B cell (primary cell): Measurements from ENCODE around the gene LANCL1. TPM values are rescaled to one million over a fixed set of nuclear protein-coding genes. Genes with fewer than 3 reads are reported as not detected.

Experiments used
- ATAC-seq: fragments of 200-7000 bp; cut with Tn5 transposase; one replicate; pipeline ENCODE4 v1.10.0; 2021; ENCODE audit warnings: low read depth, mild to moderate bottlenecking, moderate number of reproducible peaks, moderate library complexity
- CTCF ChIA-PET: fragments of 350-600 bp; sonication (Branson Sonifier 250); formaldehyde crosslinking; loops from one replicate; lab custom pipeline; 2021; ENCODE audit warnings: antibody characterized with exemption, inconsistent platforms; lab: Charles Lee
- POLR2A ChIA-PET: fragments of 350-600 bp; sonication (Branson Sonifier 250); formaldehyde crosslinking; loops from one replicate; lab custom pipeline; 2021; ENCODE audit warnings: antibody characterized with exemption; lab: Charles Lee
- DNase-seq: peaks from one replicate; pipeline ENCODE4 v3.0.0; 2013
- H2AFZ ChIP-seq: 2 replicates; pipeline ENCODE4 v1.6.1; 2012; ENCODE audit warnings: mild to moderate bottlenecking, low read depth, low read length; ENCODE audit not compliant: insufficient read depth, poor library complexity, severe bottlenecking
- H3K27ac ChIP-seq, 2 donors: 1 replicate in 1 of 2; 2 replicates in 1 of 2; pipeline ENCODE4 v1.5.1; 2012 to 2013; ENCODE audit warnings: low read length in 2 of 2, mild to moderate bottlenecking in 2 of 2, moderate library complexity in 1 of 2
- H3K27me3 ChIP-seq, 4 experiments: fragments of 200-600 bp in 1 of 4; sonication (generic) in 1 of 4; replicated peaks in 1 of 4; 1 replicate in 2 of 4; 2 replicates in 2 of 4; pipeline versions ENCODE4 v1.6.1 to v1.7.0; 2013 to 2016; ENCODE audit warnings: low read length in 3 of 4, mild to moderate bottlenecking in 2 of 4, mixed read lengths in 1 of 4, moderate library complexity in 1 of 4; ENCODE audit not compliant: insufficient read depth in 4 of 4, control insufficient read depth in 3 of 4; ENCODE audit errors: control extremely low read depth in 1 of 4
- H3K36me3 ChIP-seq, 2 experiments: replicated peaks in 1 of 2; 1 replicate in 1 of 2; 2 replicates in 1 of 2; pipeline versions ENCODE4 v1.6.1 to v1.7.1; 2013; ENCODE audit warnings: low read length in 1 of 2; ENCODE audit not compliant: insufficient read depth in 2 of 2, control insufficient read depth in 1 of 2; ENCODE audit errors: control extremely low read depth in 1 of 2, extremely low read depth in 1 of 2
- H3K4me1 ChIP-seq, 2 donors: fragments of 200-600 bp in 1 of 2; sonication (generic) in 1 of 2; 1 replicate in 1 of 2; 2 replicates in 1 of 2; pipeline versions ENCODE4 v1.5.1 to v1.6.1; 2013 to 2017; ENCODE audit warnings: low read length in 2 of 2; ENCODE audit not compliant: control insufficient read depth in 2 of 2, insufficient read depth in 2 of 2
- H3K4me2 ChIP-seq: replicated peaks from 2 replicates; pipeline ENCODE3; 2012; ENCODE audit warnings: mild to moderate bottlenecking, low read depth, low read length; ENCODE audit not compliant: poor library complexity, severe bottlenecking
- H3K4me3 ChIP-seq, 5 experiments: fragments of 200-600 bp in 1 of 5; sonication (generic) in 1 of 5; 1 replicate in 3 of 5; 2 replicates in 2 of 5; pipeline versions ENCODE4 v1.5.1 to v1.7.0; 2011 to 2016; ENCODE audit warnings: low read length in 4 of 5, mild to moderate bottlenecking in 4 of 5, low read depth in 2 of 5, control low read depth in 1 of 5, moderate library complexity in 1 of 5; ENCODE audit not compliant: insufficient read depth in 1 of 5; ENCODE audit errors: control extremely low read depth in 1 of 5, extremely low read depth in 1 of 5
- H3K79me2 ChIP-seq: fragments of 200-600 bp; sonication (generic); one replicate; pipeline ENCODE4 v1.6.0; 2016; ENCODE audit warnings: low read length; ENCODE audit not compliant: control insufficient read depth, insufficient read depth
- H3K9ac ChIP-seq: fragments of 200-600 bp; sonication (generic); 2 replicates; pipeline ENCODE4 v1.6.1; 2017; ENCODE audit warnings: mild to moderate bottlenecking, low read length, moderate library complexity
- H3K9me3 ChIP-seq, 3 donors: one replicate each; pipeline versions ENCODE4 v1.6.1 to v1.7.1; 2013; ENCODE audit warnings: low read length in 2 of 3; ENCODE audit not compliant: control insufficient read depth in 2 of 3, insufficient read depth in 1 of 3; ENCODE audit errors: control extremely low read depth in 1 of 3
- H4K20me1 ChIP-seq: 2 replicates; pipeline ENCODE4 v1.6.0; 2012; ENCODE audit warnings: mild to moderate bottlenecking, low read length; ENCODE audit not compliant: insufficient read depth, control insufficient read depth, poor library complexity, severe bottlenecking
- H3K27ac Mint-ChIP-seq: one replicate; pipeline ENCODE4 v1.8.0; 2021; ENCODE audit warnings: mixed read lengths
- H3K27me3 Mint-ChIP-seq: one replicate; pipeline ENCODE4 v1.8.0; 2021; ENCODE audit warnings: mixed read lengths
- H3K4me1 Mint-ChIP-seq: one replicate; pipeline ENCODE4 v1.8.0; 2021; ENCODE audit warnings: mixed read lengths
- H3K4me3 Mint-ChIP-seq: one replicate; pipeline ENCODE4 v1.8.0; 2021; ENCODE audit warnings: mixed read lengths
- H3K9me3 Mint-ChIP-seq: one replicate; pipeline ENCODE4 v1.8.0; 2022; ENCODE audit warnings: mixed read lengths; ENCODE audit not compliant: insufficient read depth
- CTCF ChIP-seq: fragments of 200-600 bp; IDR thresholded peaks from one replicate; pipeline ENCODE4 v1.8.0; 2022; ENCODE audit warnings: antibody characterized with exemption, mild to moderate bottlenecking
- EZH2 ChIP-seq: IDR thresholded peaks from 2 replicates; pipeline ENCODE4 v1.6.1; 2012; ENCODE audit warnings: borderline replicate concordance, low read depth, mild to moderate bottlenecking, moderate library complexity, low read length; ENCODE audit not compliant: insufficient read depth, poor library complexity, severe bottlenecking
- WGBS: methylation state at CpG from one replicate; pipeline ENCODE4 v1.1.5; 2013; ENCODE audit warnings: missing lambda C conversion rate; ENCODE audit not compliant: insufficient coverage; 5-methylcytosine and 5-hydroxymethylcytosine counted together
- intact Hi-C: fragments of 100-400 bp; cut with micrococcal nuclease; formaldehyde crosslinking; loops from one replicate; pipeline ENCODE4 v1.10.0; 2022
- polyA plus RNA-seq: library from polyadenylated mRNA; depleted of rRNA; stranded (reverse); fragments of >200 nt; gene quantifications from 2 replicates; pipeline ENCODE4 v1.2.3, GENCODE V29; 2012
- total RNA-seq, 2 donors: library from RNA; stranded (reverse); fragments of 120-200 nt in 1 of 2; gene quantifications; 1 replicate in 1 of 2; 2 replicates in 1 of 2; pipeline versions ENCODE4 v1.2.3 to v1.2.4, GENCODE V29; 2013 to 2022

Gene LANCL1
- total and polyA plus RNA-seq, 2 donors (not counting 1 experiment from before 2014, with no cell fraction given) = 14.8 to 30.0 TPM

GRCh38 chr2:210480764-210481163 is 4.2 kb upstream of the LANCL1 start:
- CTCF ChIA-PET = interaction anchor here (0.8 kb wide), 1 partner anchor 22 kb away, joined by 3 read pairs; no protein-coding TSS in a partner anchor
- whole genome bisulfite sequencing = 100% methylated on average over 2 of the region's 2 CpGs
- Histone ChIP-seq H2AFZ (no peak overlapping the region), H3K4me3 (no peak overlapping the region), H3K9me3 (peaks cover 4 to 11% (median 9%) of the 10 kb centered on the region in 3 donors), H3K9ac (no peak overlapping the region), H3K27me3 (no peaks in the 10 kb centered on the region), H3K27ac (no peak overlapping the region), H3K36me3 (no peaks in the 10 kb centered on the region), H3K4me1 (peaks cover 9 to 10% of the 10 kb centered on the region in 2 donors), H4K20me1 (no peaks in the 10 kb centered on the region), H3K79me2 (peaks cover 7% of the 10 kb centered on the region), H3K4me2 (no peak overlapping the region)
- ATAC-seq (no peak), DNase-seq (no peak)
- intact Hi-C loops = no loop called here
- Mint-ChIP-seq H3K4me1 (peaks cover 21% of the 10 kb centered on the region), H3K27me3 (no peaks in the 10 kb centered on the region), H3K4me3 (no peak overlapping the region), H3K27ac (no peak overlapping the region), H3K9me3 (peaks cover 9% of the 10 kb centered on the region)
- POLR2A ChIA-PET = no interaction called here
- TF ChIP-seq CTCF = no peak
- TF ChIP-seq EZH2 = no peak

- Mint-ChIP-seq H3K27me3 (no peaks in the 10 kb centered on the region), H3K27ac (no peak overlapping the region), H3K4me1 (peaks cover 25% of the 10 kb centered on the region), H3K4me3 (no peak overlapping the region), H3K9me3 (peaks cover 9% of the 10 kb centered on the region)
- DNase-seq (no peak), ATAC-seq (no peak)
- POLR2A ChIA-PET = no interaction called here
- H3K27me3 ChIP-seq = no peaks in the 10 kb centered on the region
- H3K9ac ChIP-seq = no peak overlapping the region
- peaks cover 7% of the 10 kb centered on the region for H3K79me2 ChIP-seq
- TF ChIP-seq CTCF (no peak), EZH2 (no peak)
- H3K27ac ChIP-seq = no peak overlapping the region
- intact Hi-C loops = no loop called here
- H3K4me3 ChIP-seq = no peak overlapping the region
- H3K4me2 ChIP-seq = no peak overlapping the region
- CTCF ChIA-PET = interaction anchor here (0.8 to 1.1 kb wide), 2 partner anchors 17 to 23 kb away, joined by 3 read pairs; no protein-coding TSS in a partner anchor
- peaks cover 14 to 15% of the 10 kb centered on the region in 2 donors for H3K4me1 ChIP-seq
- 80% methylated on average over 2 of the region's 3 CpGs for WGBS
- no peaks in the 10 kb centered on the region for H4K20me1 ChIP-seq
- H3K36me3 ChIP-seq = no peaks in the 10 kb centered on the region
- H2AFZ ChIP-seq = peak overlapping the region; percentile 5
- H3K9me3 ChIP-seq = peaks cover 4 to 11% (median 8%) of the 10 kb centered on the region in 3 donors
These were observed 3.5 kb upstream of the LANCL1 start for GRCh38 chr2:210480079-210480478.
